CD8-positive, alpha-beta memory T cell (primary cell): ENCODE measurements around the gene SULT2B1. TPM values are rescaled to one million over a fixed set of nuclear protein-coding genes. Genes with fewer than 3 reads are reported as not detected.
A peak's percentile ranks its signal among the peaks of the same experiment; 100 is the strongest.

Experiments used
- CTCF ChIA-PET: fragments of 350-600 bp; sonication (Branson Sonifier 250); formaldehyde crosslinking; loops from one replicate; lab custom pipeline; 2021; ENCODE audit warnings: antibody characterized with exemption; lab: Charles Lee
- POLR2A ChIA-PET: fragments of 350-600 bp; sonication (Branson Sonifier 250); formaldehyde crosslinking; loops from one replicate; lab custom pipeline; 2021; ENCODE audit warnings: antibody characterized with exemption; lab: Charles Lee
- DNase-seq, 5 donors: peaks; one replicate each; pipeline versions ENCODE4 v3.0.0 to v3.0.0-alpha.2; 2020 to 2022; ENCODE audit warnings: mixed read lengths in 1 of 5
- H3K27ac ChIP-seq: one replicate; pipeline ENCODE4 v1.7.0; 2013; ENCODE audit warnings: low read depth, mild to moderate bottlenecking, low read length, moderate library complexity
- H3K27me3 ChIP-seq: 2 replicates; pipeline ENCODE4 v1.7.0; 2013; ENCODE audit warnings: low read length, mild to moderate bottlenecking; ENCODE audit not compliant: insufficient read depth, poor library complexity, severe bottlenecking
- H3K36me3 ChIP-seq: 2 replicates; pipeline ENCODE4 v1.7.0; 2013; ENCODE audit warnings: mild to moderate bottlenecking, low read length, moderate library complexity; ENCODE audit not compliant: insufficient read depth
- H3K4me1 ChIP-seq: 2 replicates; pipeline ENCODE4 v1.7.0; 2013; ENCODE audit warnings: mild to moderate bottlenecking, low read length, moderate library complexity; ENCODE audit not compliant: insufficient read depth
- H3K4me3 ChIP-seq: 2 replicates; pipeline ENCODE4 v1.7.0; 2013; ENCODE audit warnings: mild to moderate bottlenecking, low read length
- H3K9me3 ChIP-seq: 2 replicates; pipeline ENCODE4 v1.7.0; 2013; ENCODE audit warnings: mild to moderate bottlenecking, low read length
- H3K27ac Mint-ChIP-seq, 8 donors: one replicate each; pipeline ENCODE4 v1.8.0; 2020 to 2021; ENCODE audit warnings: mixed read lengths in 8 of 8, mild to moderate bottlenecking in 6 of 8, inconsistent platforms in 3 of 8, moderate library complexity in 3 of 8
- H3K27me3 Mint-ChIP-seq, 2 donors: one replicate each; pipeline ENCODE4 v1.8.0; 2020 to 2021; ENCODE audit warnings: mixed read lengths in 2 of 2, mild to moderate bottlenecking in 1 of 2, moderate library complexity in 1 of 2
- H3K36me3 Mint-ChIP-seq, 3 donors: one replicate each; pipeline ENCODE4 v1.8.0; 2020 to 2021; ENCODE audit warnings: mixed read lengths in 3 of 3, inconsistent platforms in 1 of 3, mild to moderate bottlenecking in 1 of 3
- H3K4me1 Mint-ChIP-seq, 3 donors: one replicate each; pipeline ENCODE4 v1.8.0; 2020 to 2021; ENCODE audit warnings: mixed read lengths in 3 of 3, inconsistent platforms in 1 of 3, mild to moderate bottlenecking in 1 of 3
- H3K4me3 Mint-ChIP-seq, 7 donors: one replicate each; pipeline ENCODE4 v1.8.0; 2020 to 2021; ENCODE audit warnings: mixed read lengths in 7 of 7, mild to moderate bottlenecking in 6 of 7, moderate library complexity in 4 of 7, inconsistent platforms in 2 of 7
- H3K9me3 Mint-ChIP-seq, 5 donors: one replicate each; pipeline ENCODE4 v1.8.0; 2020 to 2022; ENCODE audit warnings: mixed read lengths in 5 of 5, mild to moderate bottlenecking in 3 of 5, moderate library complexity in 2 of 5, inconsistent platforms in 1 of 5
- polyA plus RNA-seq: library from polyadenylated mRNA; unstranded; fragments of 300-500 nt; fragmentation: Illumina TruSeq; gene quantifications from one replicate; pipeline ENCODE4 v1.2.3, GENCODE V29; 2021
- total RNA-seq, 2 experiments: library from RNA; stranded (reverse); gene quantifications; one replicate each; pipeline ENCODE4 v1.2.3, GENCODE V29; 2021

SULT2B1 gene
- total and polyA plus RNA-seq, 3 experiments from 2014 or later: not detected

- H3K4me1 ChIP-seq: peaks cover 48% of the 10 kb centered on the region
- H3K27ac ChIP-seq: no peak overlapping the region
- H3K4me1 Mint-ChIP-seq: peaks cover 43 to 63% (median 44%) of the 10 kb centered on the region in 3 donors
- no peak for DNase-seq
- H3K4me3 Mint-ChIP-seq: peak overlapping the region in 1 of 7 donors; percentile 19
- POLR2A ChIA-PET: no interaction called here
- no peaks in the 10 kb centered on the region for H3K9me3 ChIP-seq
- peaks cover 0 to 2% of the 10 kb centered on the region in 2 donors for H3K27me3 Mint-ChIP-seq
- peak overlapping the region in 1 of 8 donors; percentile 26 for H3K27ac Mint-ChIP-seq
- H3K4me3 ChIP-seq: no peak overlapping the region
- no peaks in the 10 kb centered on the region for H3K27me3 ChIP-seq
- peaks cover 0 to 2% (median 0%) of the 10 kb centered on the region in 3 donors for H3K36me3 Mint-ChIP-seq
- H3K36me3 ChIP-seq: no peaks in the 10 kb centered on the region
- H3K9me3 Mint-ChIP-seq: no peaks in the 10 kb centered on the region
- CTCF ChIA-PET: interaction anchor here (2.0 kb wide), 1 partner anchor 10 kb away, joined by 4 read pairs; no protein-coding TSS in a partner anchor
Measured at GRCh38 chr19:48642862-48643261, 90.9 kb downstream of the SULT2B1 start.

GRCh38 chr19:48644355-48644754 is 92.4 kb downstream of the SULT2B1 start:
- H3K9me3 Mint-ChIP-seq: no peaks in the 10 kb centered on the region
- Histone ChIP-seq H3K27me3 (no peaks in the 10 kb centered on the region), H3K4me3 (no peak overlapping the region), H3K27ac (no peak overlapping the region), H3K4me1 (peaks cover 39% of the 10 kb centered on the region), H3K36me3 (no peaks in the 10 kb centered on the region), H3K9me3 (no peaks in the 10 kb centered on the region)
- H3K36me3 Mint-ChIP-seq: no peaks in the 10 kb centered on the region
- peak overlapping the region in 4 of 7 donors; percentile 23 to 92 (median 41) for H3K4me3 Mint-ChIP-seq
- POLR2A ChIA-PET: interaction anchor here (1.4 to 2.4 kb wide), 2 partner anchors 10 to 16 kb away, joined by 3 to 13 read pairs; no protein-coding TSS in a partner anchor
- peak overlapping the region in 4 of 8 donors; percentile 48 to 97 (median 79) for H3K27ac Mint-ChIP-seq
- CTCF ChIA-PET: interaction anchor here (0.6 to 3.1 kb wide), 8 partner anchors 10 to 151 kb away, joined by 3 to 34 read pairs (median 8); partner anchors contain the start of genes RPL18 and SPHK2
- H3K27me3 Mint-ChIP-seq: no peaks in the 10 kb centered on the region
- peaks cover 37 to 58% (median 40%) of the 10 kb centered on the region in 3 donors for H3K4me1 Mint-ChIP-seq
- no peak for DNase-seq

DNA sequence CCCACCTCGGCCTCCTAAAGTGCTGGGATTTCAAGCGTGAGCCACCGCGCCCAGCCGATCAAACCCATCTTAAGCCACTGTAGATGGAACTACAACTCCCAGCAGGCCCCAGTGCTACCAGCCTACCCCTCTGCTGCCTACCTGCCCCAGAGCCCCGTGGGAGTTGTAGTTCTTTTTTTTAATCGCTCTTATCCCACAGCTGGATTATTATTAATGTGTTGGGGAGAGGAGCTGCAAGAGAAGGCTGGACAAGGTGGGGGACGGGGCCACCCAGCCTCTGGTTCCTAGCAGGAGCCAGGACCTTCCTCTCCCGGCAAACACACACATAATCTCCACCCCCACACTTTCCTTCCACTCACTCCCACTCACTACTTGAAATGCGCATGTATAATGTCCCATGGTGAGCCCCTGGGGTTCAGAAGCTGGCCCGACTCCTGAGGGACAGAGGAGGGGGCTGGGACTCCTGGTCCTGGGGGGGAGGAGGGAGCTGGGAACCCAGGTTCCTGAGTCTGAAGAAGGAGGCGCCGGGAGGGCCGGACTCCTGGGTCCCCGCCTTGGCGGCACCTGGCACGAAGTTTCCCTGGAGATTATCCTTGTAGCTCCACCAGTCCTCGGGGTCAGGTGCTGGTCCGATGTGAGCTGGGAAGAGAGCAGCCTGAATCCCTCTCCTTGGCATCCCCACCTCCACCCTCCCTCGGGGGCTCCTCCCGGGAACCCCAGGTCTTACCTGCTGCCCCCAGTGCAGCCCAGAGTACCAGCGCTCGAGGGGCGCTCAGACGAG is 93.1 kb downstream of the SULT2B1 start:
- CTCF ChIA-PET: interaction anchor here (0.7 to 3.1 kb wide), 20 partner anchors 8 to 349 kb away, joined by 3 to 34 read pairs (median 5); partner anchors contain the start of genes DBP, HSD17B14, RASIP1 and RPL18
- POLR2A ChIA-PET: interaction anchor here (0.6 to 2.4 kb wide), 12 partner anchors 8 to 317 kb away, joined by 3 to 15 read pairs (median 4); partner anchors contain the start of gene DBP
- Histone ChIP-seq H3K4me3 (peak overlapping the region; percentile 90), H3K27ac (peak overlapping the region; percentile 52), H3K36me3 (no peaks in the 10 kb centered on the region), H3K27me3 (no peaks in the 10 kb centered on the region), H3K4me1 (peaks cover 40% of the 10 kb centered on the region), H3K9me3 (no peaks in the 10 kb centered on the region)
- Mint-ChIP-seq H3K36me3 (no peaks in the 10 kb centered on the region), H3K27ac (peak overlapping the region; percentile 60 to 97 (median 91)), H3K27me3 (no peaks in the 10 kb centered on the region), H3K4me3 (peak overlapping the region; percentile 85 to 95 (median 87)), H3K4me1 (peaks cover 37 to 56% (median 40%) of the 10 kb centered on the region in 3 donors), H3K9me3 (no peaks in the 10 kb centered on the region)
- peak; percentile 56 to 83 (median 69) for DNase-seq

GRCh38 chr19:48645620-48646000 is 93.6 kb downstream of the SULT2B1 start:
- Mint-ChIP-seq H3K9me3 (no peaks in the 10 kb centered on the region), H3K4me1 (peaks cover 36 to 55% (median 39%) of the 10 kb centered on the region in 3 donors), H3K27ac (peak overlapping the region; percentile 83 to 97 (median 93)), H3K4me3 (peak overlapping the region; percentile 85 to 95 (median 87)), H3K36me3 (no peaks in the 10 kb centered on the region), H3K27me3 (no peaks in the 10 kb centered on the region)
- peak in 1 of 5 donors; percentile 27 for DNase-seq
- CTCF ChIA-PET: interaction anchor here (0.7 to 3.1 kb wide), 21 partner anchors 8 to 348 kb away, joined by 3 to 34 read pairs (median 5); partner anchors contain the start of genes DBP, HSD17B14, RASIP1 and RPL18
- no peaks in the 10 kb centered on the region for H3K9me3 ChIP-seq
- POLR2A ChIA-PET: interaction anchor here (0.6 to 2.4 kb wide), 12 partner anchors 8 to 316 kb away, joined by 3 to 15 read pairs (median 4); partner anchors contain the start of genes DBP, RPL18 and SPHK2
- H3K27me3 ChIP-seq: no peaks in the 10 kb centered on the region
- H3K36me3 ChIP-seq: no peaks in the 10 kb centered on the region
- H3K4me3 ChIP-seq: peak overlapping the region; percentile 90
- H3K4me1 ChIP-seq: peaks cover 40% of the 10 kb centered on the region
- H3K27ac ChIP-seq: peak overlapping the region; percentile 52

DNA sequence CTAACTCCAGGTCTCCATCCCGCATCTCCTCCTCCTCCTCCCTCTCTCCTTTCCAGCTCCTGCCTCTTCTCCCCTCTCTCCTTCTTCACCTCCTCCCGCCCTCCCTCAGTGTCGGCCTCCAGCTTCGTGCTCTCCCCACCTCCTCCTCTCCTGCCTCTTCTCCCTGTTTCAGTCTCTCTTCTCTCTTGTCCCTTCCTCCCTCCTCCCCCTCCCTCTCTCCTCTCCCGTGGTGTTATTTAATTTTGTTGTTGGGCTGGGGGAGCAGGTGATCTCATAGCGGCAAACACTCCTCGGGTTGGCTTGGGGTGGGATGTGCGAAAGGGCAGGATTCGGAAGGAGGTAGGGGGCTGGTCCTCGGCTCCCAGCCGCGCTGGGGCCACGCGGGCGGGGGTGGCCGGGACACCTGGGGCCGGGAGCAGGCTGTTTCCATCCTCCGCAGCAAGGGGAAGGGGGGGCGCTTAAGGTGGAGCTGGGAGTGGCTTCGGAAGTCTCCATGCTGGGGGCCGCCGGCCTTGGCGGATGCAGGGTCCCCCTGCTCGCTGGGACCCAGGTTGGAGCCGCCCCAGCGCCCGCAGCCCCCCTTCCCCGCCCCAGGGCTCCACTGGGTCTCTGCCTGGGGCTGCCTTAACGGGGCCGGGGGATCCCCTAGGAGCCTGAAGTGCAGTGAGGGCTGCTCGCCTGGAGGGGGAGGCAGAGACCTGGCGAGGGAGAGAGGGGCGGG is 94.2 kb downstream of the SULT2B1 start, which contains the start of gene CA11:
Gene CA11 (minus strand): TSS at position 187 of the 721 bp plus-strand sequence. CDS start 555 bp downstream, outside the sequence.
- peak within 1 kb of the TSS; percentile 85 to 97 (median 93) for H3K27ac Mint-ChIP-seq
- Histone ChIP-seq H3K4me1 (peaks cover 40% of the 10 kb centered on the region), H3K9me3 (no peaks in the 10 kb centered on the region), H3K27me3 (no peaks in the 10 kb centered on the region), H3K4me3 (peak within 1 kb of the TSS; percentile 90), H3K27ac (peak within 1 kb of the TSS; percentile 52), H3K36me3 (no peaks in the 10 kb centered on the region)
- peak; percentile 87 to 94 (median 90) for DNase-seq
- H3K9me3 Mint-ChIP-seq: no peaks in the 10 kb centered on the region
- ChIA-PET POLR2A (interaction anchor here (0.6 to 2.4 kb wide), 9 partner anchors 9 to 316 kb away, joined by 3 to 15 read pairs (median 6); partner anchors contain the start of genes DBP, RPL18 and SPHK2), CTCF (interaction anchor here (0.7 to 3.1 kb wide), 19 partner anchors 9 to 347 kb away, joined by 3 to 34 read pairs (median 5); partner anchors contain the start of genes DBP, HSD17B14, RASIP1 and RPL18)
- peaks cover 36 to 57% (median 42%) of the 10 kb centered on the region in 3 donors for H3K4me1 Mint-ChIP-seq
- H3K27me3 Mint-ChIP-seq: no peaks in the 10 kb centered on the region
- H3K4me3 Mint-ChIP-seq: peak within 1 kb of the TSS; percentile 85 to 95 (median 87)
- no peaks in the 10 kb centered on the region for H3K36me3 Mint-ChIP-seq

DNA sequence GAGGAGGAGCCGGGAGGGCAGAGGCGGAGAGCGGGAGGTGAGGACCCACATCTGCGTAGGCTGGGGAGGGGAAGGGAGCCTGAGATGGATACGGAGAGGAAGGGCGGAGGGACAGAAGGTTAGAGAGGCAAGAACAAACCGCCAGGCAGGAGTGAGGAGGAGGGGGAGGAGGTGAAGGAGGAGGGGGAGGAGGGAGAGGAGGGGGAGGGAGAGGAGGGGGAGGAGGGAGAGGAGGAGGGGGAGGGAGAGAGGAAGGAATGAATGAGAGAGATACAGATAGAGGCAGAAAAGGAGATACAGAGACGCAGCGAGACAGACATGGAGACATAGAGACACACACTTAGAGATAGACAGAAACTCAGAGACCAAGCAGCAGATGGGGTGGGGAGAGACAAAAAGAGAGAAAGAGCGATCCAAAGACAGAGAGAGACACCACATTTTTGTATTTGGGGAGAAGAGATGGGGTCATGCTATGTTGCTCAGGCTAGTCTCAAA is 94.8 kb downstream of the SULT2B1 start:
- Mint-ChIP-seq H3K27ac (peak overlapping the region; percentile 44 to 92 (median 84)), H3K27me3 (no peaks in the 10 kb centered on the region), H3K9me3 (no peaks in the 10 kb centered on the region), H3K36me3 (no peaks in the 10 kb centered on the region), H3K4me1 (peaks cover 34 to 54% (median 43%) of the 10 kb centered on the region in 3 donors), H3K4me3 (peak overlapping the region; percentile 33 to 95 (median 71))
- no peaks in the 10 kb centered on the region for H3K9me3 ChIP-seq
- no peaks in the 10 kb centered on the region for H3K27me3 ChIP-seq
- peak overlapping the region; percentile 52 for H3K27ac ChIP-seq
- H3K4me3 ChIP-seq: no peak overlapping the region
- ChIA-PET CTCF (interaction anchor here (1.0 to 3.1 kb wide), 9 partner anchors 10 to 324 kb away, joined by 3 to 34 read pairs (median 6); partner anchors contain the start of genes DBP and RASIP1), POLR2A (interaction anchor here (1.1 to 2.4 kb wide), 5 partner anchors 9 to 67 kb away, joined by 4 to 15 read pairs (median 7); partner anchors contain the start of genes DBP, RPL18 and SPHK2)
- H3K4me1 ChIP-seq: peaks cover 40% of the 10 kb centered on the region
- DNase-seq: no peak
- no peaks in the 10 kb centered on the region for H3K36me3 ChIP-seq

DNA sequence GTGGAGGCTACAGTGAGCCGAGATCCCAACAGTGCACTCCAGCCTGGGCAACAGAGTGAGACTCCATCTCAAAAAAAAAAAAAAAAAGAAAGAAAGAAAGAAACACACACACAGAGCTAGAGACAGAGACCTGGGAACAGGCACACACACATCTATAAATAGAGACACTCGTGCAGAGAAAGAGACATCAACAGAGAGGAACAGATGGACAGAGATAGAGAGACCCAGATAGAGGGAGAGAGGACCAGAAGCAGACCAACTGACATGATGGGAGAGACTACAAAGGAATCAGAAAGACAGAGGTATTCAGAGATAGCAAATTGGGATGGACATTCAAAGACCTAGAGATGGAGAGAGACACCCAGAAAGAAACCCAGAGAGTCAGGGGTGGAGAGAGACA is 96.2 kb downstream of the SULT2B1 start:
- peaks cover 30 to 48% (median 43%) of the 10 kb centered on the region in 3 donors for H3K4me1 Mint-ChIP-seq
- ChIA-PET POLR2A (no interaction called here), CTCF (interaction anchor here (0.7 to 1.7 kb wide), 2 partner anchors 158 to 194 kb away, joined by 3 to 4 read pairs; no protein-coding TSS in a partner anchor)
- DNase-seq: no peak
- peak overlapping the region in 6 of 7 donors; percentile 5 to 56 (median 18) for H3K4me3 Mint-ChIP-seq
- Histone ChIP-seq H3K27me3 (no peaks in the 10 kb centered on the region), H3K4me3 (no peak overlapping the region), H3K4me1 (peaks cover 40% of the 10 kb centered on the region), H3K27ac (no peak overlapping the region), H3K36me3 (no peaks in the 10 kb centered on the region), H3K9me3 (no peaks in the 10 kb centered on the region)
- H3K27ac Mint-ChIP-seq: peak overlapping the region; percentile 44 to 95 (median 88)
- H3K27me3 Mint-ChIP-seq: no peaks in the 10 kb centered on the region
- H3K36me3 Mint-ChIP-seq: no peaks in the 10 kb centered on the region
- no peaks in the 10 kb centered on the region for H3K9me3 Mint-ChIP-seq
